ENCODE measurements around the gene IL20.

IL20 gene

GRCh38 chr1:206860165-206860564 lies 5.3 kb upstream of the IL20 start:
- Histone ChIP-seq H3K36me3 (ENCODE audit: control insufficient read depth, low read depth, low read length) (no peaks in the 10 kb centered on the region), H3K4me3 (ENCODE audit: low read length) (no peak overlapping the region), H3K9me3 (ENCODE audit: control insufficient read depth, low read depth, low read length) (no peaks in the 10 kb centered on the region), H3K27ac (ENCODE audit: low read length) (no peak overlapping the region), H3K9ac (ENCODE audit: low read length) (no peak overlapping the region), H3K27me3 (ENCODE audit: control insufficient read depth, insufficient read depth, low read length) (no peaks in the 10 kb centered on the region), H3K4me1 (ENCODE audit: control insufficient read depth, low read depth, low read length) (no peaks in the 10 kb centered on the region)

- no peaks in the 10 kb centered on the region for H3K36me3 ChIP-seq (ENCODE audit: control insufficient read depth, low read depth, low read length)
- no peak overlapping the region for H3K27ac ChIP-seq (ENCODE audit: low read length)
- no peak overlapping the region for H3K9ac ChIP-seq (ENCODE audit: low read length)
- H3K9me3 ChIP-seq (ENCODE audit: control insufficient read depth, low read depth, low read length), result no peaks in the 10 kb centered on the region
- H3K4me3 ChIP-seq (ENCODE audit: low read length), result no peak overlapping the region
- H3K27me3 ChIP-seq (ENCODE audit: control insufficient read depth, insufficient read depth, low read length), result no peaks in the 10 kb centered on the region
- no peaks in the 10 kb centered on the region for H3K4me1 ChIP-seq (ENCODE audit: control insufficient read depth, low read depth, low read length)
Measured at GRCh38 chr1:206863266-206863665, 2.2 kb upstream of the IL20 start.

GRCh38 chr1:206866062-206866461 lies 639 bp downstream of the IL20 start:
- Histone ChIP-seq H3K27me3 (ENCODE audit: control insufficient read depth, insufficient read depth, low read length) (no peaks in the 10 kb centered on the region), H3K9me3 (ENCODE audit: control insufficient read depth, low read depth, low read length) (no peaks in the 10 kb centered on the region), H3K4me3 (ENCODE audit: low read length) (no peak overlapping the region), H3K9ac (ENCODE audit: low read length) (no peak overlapping the region), H3K27ac (ENCODE audit: low read length) (no peak overlapping the region), H3K4me1 (ENCODE audit: control insufficient read depth, low read depth, low read length) (no peaks in the 10 kb centered on the region), H3K36me3 (ENCODE audit: control insufficient read depth, low read depth, low read length) (no peaks in the 10 kb centered on the region)

GRCh38 chr1:206867239-206867638 lies 1.8 kb downstream of the IL20 start:
- Histone ChIP-seq H3K27me3 (ENCODE audit: control insufficient read depth, insufficient read depth, low read length) (no peaks in the 10 kb centered on the region), H3K27ac (ENCODE audit: low read length) (no peak overlapping the region)

GRCh38 chr1:206867716-206868115 lies 2.3 kb downstream of the IL20 start:
- Histone ChIP-seq H3K4me1 (ENCODE audit: control insufficient read depth, low read depth, low read length) (no peaks in the 10 kb centered on the region), H3K36me3 (ENCODE audit: control insufficient read depth, low read depth, low read length) (no peaks in the 10 kb centered on the region), H3K27me3 (ENCODE audit: control insufficient read depth, insufficient read depth, low read length) (no peaks in the 10 kb centered on the region), H3K27ac (ENCODE audit: low read length) (no peak overlapping the region), H3K9ac (ENCODE audit: low read length) (no peak overlapping the region), H3K9me3 (ENCODE audit: control insufficient read depth, low read depth, low read length) (no peaks in the 10 kb centered on the region), H3K4me3 (ENCODE audit: low read length) (no peak overlapping the region)

More at GRCh38 chr1:206867239-206867638, 1.8 kb downstream of the IL20 start:
- Histone ChIP-seq H3K4me1 (ENCODE audit: control insufficient read depth, low read depth, low read length) (no peaks in the 10 kb centered on the region), H3K36me3 (ENCODE audit: control insufficient read depth, low read depth, low read length) (no peaks in the 10 kb centered on the region), H3K4me3 (ENCODE audit: low read length) (no peak overlapping the region), H3K9ac (ENCODE audit: low read length) (no peak overlapping the region), H3K9me3 (ENCODE audit: control insufficient read depth, low read depth, low read length) (no peaks in the 10 kb centered on the region)

- no peak overlapping the region for H3K4me3 ChIP-seq (ENCODE audit: low read length)
- no peak overlapping the region for H3K27ac ChIP-seq (ENCODE audit: low read length)
- no peaks in the 10 kb centered on the region for H3K4me1 ChIP-seq (ENCODE audit: control insufficient read depth, low read depth, low read length)
- no peaks in the 10 kb centered on the region for H3K9me3 ChIP-seq (ENCODE audit: control insufficient read depth, low read depth, low read length)
- H3K27me3 ChIP-seq (ENCODE audit: control insufficient read depth, insufficient read depth, low read length), result no peaks in the 10 kb centered on the region
- H3K9ac ChIP-seq (ENCODE audit: low read length), result no peak overlapping the region
- H3K36me3 ChIP-seq (ENCODE audit: control insufficient read depth, low read depth, low read length), result no peaks in the 10 kb centered on the region
Measured at GRCh38 chr1:206868264-206868663, 2.8 kb downstream of the IL20 start.

GRCh38 chr1:206872139-206872538 lies 6.7 kb downstream of the IL20 start:
- Histone ChIP-seq H3K27me3 (ENCODE audit: control insufficient read depth, insufficient read depth, low read length) (no peaks in the 10 kb centered on the region), H3K9ac (ENCODE audit: low read length) (no peak overlapping the region), H3K4me3 (ENCODE audit: low read length) (no peak overlapping the region), H3K4me1 (ENCODE audit: control insufficient read depth, low read depth, low read length) (no peaks in the 10 kb centered on the region), H3K36me3 (ENCODE audit: control insufficient read depth, low read depth, low read length) (no peaks in the 10 kb centered on the region), H3K9me3 (ENCODE audit: control insufficient read depth, low read depth, low read length) (no peaks in the 10 kb centered on the region), H3K27ac (ENCODE audit: low read length) (no peak overlapping the region)

- Histone ChIP-seq H3K9ac (ENCODE audit: low read length) (no peak overlapping the region), H3K27ac (ENCODE audit: low read length) (no peak overlapping the region), H3K27me3 (ENCODE audit: control insufficient read depth, insufficient read depth, low read length) (no peaks in the 10 kb centered on the region), H3K9me3 (ENCODE audit: control insufficient read depth, low read depth, low read length) (peaks cover 6% of the 10 kb centered on the region), H3K4me3 (ENCODE audit: low read length) (no peak overlapping the region), H3K4me1 (ENCODE audit: control insufficient read depth, low read depth, low read length) (no peaks in the 10 kb centered on the region), H3K36me3 (ENCODE audit: control insufficient read depth, low read depth, low read length) (no peaks in the 10 kb centered on the region)
Measured at GRCh38 chr1:206873603-206874188, 8.3 kb downstream of the IL20 start.

- Histone ChIP-seq H3K36me3 (ENCODE audit: control insufficient read depth, low read depth, low read length) (no peaks in the 10 kb centered on the region), H3K9me3 (ENCODE audit: control insufficient read depth, low read depth, low read length) (peaks cover 6% of the 10 kb centered on the region), H3K27me3 (ENCODE audit: control insufficient read depth, insufficient read depth, low read length) (no peaks in the 10 kb centered on the region), H3K9ac (ENCODE audit: low read length) (no peak overlapping the region), H3K4me3 (ENCODE audit: low read length) (no peak overlapping the region), H3K4me1 (ENCODE audit: control insufficient read depth, low read depth, low read length) (no peaks in the 10 kb centered on the region), H3K27ac (ENCODE audit: low read length) (no peak overlapping the region)
Measured at GRCh38 chr1:206875752-206876377, 10.4 kb downstream of the IL20 start.

- no peaks in the 10 kb centered on the region for H3K4me1 ChIP-seq (ENCODE audit: control insufficient read depth, low read depth, low read length)
- H3K9me3 ChIP-seq (ENCODE audit: control insufficient read depth, low read depth, low read length), result peaks cover 6% of the 10 kb centered on the region
- no peaks in the 10 kb centered on the region for H3K27me3 ChIP-seq (ENCODE audit: control insufficient read depth, insufficient read depth, low read length)
- no peak overlapping the region for H3K4me3 ChIP-seq (ENCODE audit: low read length)
- no peak overlapping the region for H3K27ac ChIP-seq (ENCODE audit: low read length)
- H3K9ac ChIP-seq (ENCODE audit: low read length), result no peak overlapping the region
- no peaks in the 10 kb centered on the region for H3K36me3 ChIP-seq (ENCODE audit: control insufficient read depth, low read depth, low read length)
Measured at GRCh38 chr1:206878456-206878855, 13.0 kb downstream of the IL20 start.

GRCh38 chr1:206880314-206880713 lies 14.9 kb downstream of the IL20 start:
- no peaks in the 10 kb centered on the region for H3K27me3 ChIP-seq (ENCODE audit: control insufficient read depth, insufficient read depth, low read length)
- H3K27ac ChIP-seq (ENCODE audit: low read length), result no peak overlapping the region
- H3K36me3 ChIP-seq (ENCODE audit: control insufficient read depth, low read depth, low read length), result no peaks in the 10 kb centered on the region
- H3K4me3 ChIP-seq (ENCODE audit: low read length), result no peak overlapping the region
- no peak overlapping the region for H3K9ac ChIP-seq (ENCODE audit: low read length)
- H3K4me1 ChIP-seq (ENCODE audit: control insufficient read depth, low read depth, low read length), result no peaks in the 10 kb centered on the region
- H3K9me3 ChIP-seq (ENCODE audit: control insufficient read depth, low read depth, low read length), result peaks cover 6% of the 10 kb centered on the region

GRCh38 chr1:206882555-206882954 lies 17.1 kb downstream of the IL20 start:
- Histone ChIP-seq H3K4me3 (ENCODE audit: low read length) (no peak overlapping the region), H3K4me1 (ENCODE audit: control insufficient read depth, low read depth, low read length) (no peaks in the 10 kb centered on the region), H3K36me3 (ENCODE audit: control insufficient read depth, low read depth, low read length) (no peaks in the 10 kb centered on the region), H3K27ac (ENCODE audit: low read length) (no peak overlapping the region), H3K9ac (ENCODE audit: low read length) (no peak overlapping the region), H3K27me3 (ENCODE audit: control insufficient read depth, insufficient read depth, low read length) (no peaks in the 10 kb centered on the region), H3K9me3 (ENCODE audit: control insufficient read depth, low read depth, low read length) (peaks cover 6% of the 10 kb centered on the region)
